ENCODE results near the gene ARSH. TPM values are rescaled to one million over a fixed set of nuclear protein-coding genes. Genes with fewer than 3 reads are reported as not detected.

ARSH gene
- total RNA-seq, 1 experiment from 2014 or later = not detected

- Histone ChIP-seq H3K27me3 (ENCODE audit: insufficient read depth, low read length) (no peaks in the 10 kb centered on the region), H3K36me3 (ENCODE audit: control insufficient read depth in 1 of 2, insufficient read depth in 2 of 2, low read length in 2 of 2) (no peaks in the 10 kb centered on the region), H3K9ac (ENCODE audit: low read length) (no peak overlapping the region), H3K4me2 (ENCODE audit: low read length) (no peak overlapping the region), H2AFZ (ENCODE audit: low read depth, low read length, poor library complexity, severe bottlenecking) (no peak overlapping the region), H3K9me3 (ENCODE audit: control insufficient read depth in 1 of 2, insufficient read depth in 1 of 2, low read depth in 1 of 2, low read length in 2 of 2) (no peaks in the 10 kb centered on the region), H3K4me3 (replicated peaks in 1 of 2; ENCODE audit: low read depth in 1 of 2, low read length in 2 of 2) (no peak overlapping the region), H3K79me2 (ENCODE audit: insufficient read depth, low read length) (no peaks in the 10 kb centered on the region), H3K4me1 (ENCODE audit: control insufficient read depth in 1 of 2, insufficient read depth in 2 of 2, low read length in 2 of 2) (no peaks in the 10 kb centered on the region), H3K27ac (ENCODE audit: low read depth, low read length) (no peak overlapping the region), H4K20me1 (ENCODE audit: insufficient read depth) (no peaks in the 10 kb centered on the region), H3K9me2 (ENCODE audit: insufficient read depth) (no peaks in the 10 kb centered on the region)
- BruUV-seq (replicated peaks) = no TSS peak
- no peak for DNase-seq (ENCODE audit: low read depth, low spot score)
- ATAC-seq = no peak
- RAD21 ChIA-PET (ENCODE audit: low non-redundant PET in 1 of 2, low total read pairs in 2 of 2, uncharacterized antibody in 2 of 2, unreplicated experiment in 2 of 2) = no interaction called here
- CTCF ChIA-PET = no interaction called here
- no peak for TF ChIP-seq TCF7L2 (IDR thresholded peaks at IDR 0.05; ENCODE audit: borderline replicate concordance, extremely low read depth, insufficient read depth, insufficient read length)
- no peak for TF ChIP-seq ZBTB33 (IDR thresholded peaks at IDR 0.05; ENCODE audit: extremely low read depth, insufficient replicate concordance, low read length)
- no peak for TF ChIP-seq REST (IDR thresholded peaks at IDR 0.05; ENCODE audit: low read depth)
- TF ChIP-seq ATF3 (IDR thresholded peaks at IDR 0.05) = no peak
- TF ChIP-seq ZNF274 (IDR thresholded peaks at IDR 0.05; ENCODE audit: low read depth, low read length) = no peak
- TF ChIP-seq EGR1 (IDR thresholded peaks at IDR 0.05; ENCODE audit: low read depth) = no peak
- no peak for TF ChIP-seq JUND (IDR thresholded peaks at IDR 0.05)
- no peak for TF ChIP-seq YY1 (IDR thresholded peaks at IDR 0.05; ENCODE audit: extremely low read depth, insufficient replicate concordance, low read depth, low read length)
- TF ChIP-seq EZH2 (IDR thresholded peaks at IDR 0.05) = no peak
- TF ChIP-seq POLR2A (IDR thresholded peaks at IDR 0.05; ENCODE audit: borderline replicate concordance, extremely low read depth, insufficient read depth, insufficient read length) = no peak
- intact Hi-C loops (cut with micrococcal nuclease) = no loop called here
- POLR2A ChIA-PET = no interaction called here
Observed at GRCh38 chrX:2958199-2958598, 48.1 kb upstream of the ARSH start.
